Measurements from ENCODE around the gene POLE.

The POLE gene, protein sequence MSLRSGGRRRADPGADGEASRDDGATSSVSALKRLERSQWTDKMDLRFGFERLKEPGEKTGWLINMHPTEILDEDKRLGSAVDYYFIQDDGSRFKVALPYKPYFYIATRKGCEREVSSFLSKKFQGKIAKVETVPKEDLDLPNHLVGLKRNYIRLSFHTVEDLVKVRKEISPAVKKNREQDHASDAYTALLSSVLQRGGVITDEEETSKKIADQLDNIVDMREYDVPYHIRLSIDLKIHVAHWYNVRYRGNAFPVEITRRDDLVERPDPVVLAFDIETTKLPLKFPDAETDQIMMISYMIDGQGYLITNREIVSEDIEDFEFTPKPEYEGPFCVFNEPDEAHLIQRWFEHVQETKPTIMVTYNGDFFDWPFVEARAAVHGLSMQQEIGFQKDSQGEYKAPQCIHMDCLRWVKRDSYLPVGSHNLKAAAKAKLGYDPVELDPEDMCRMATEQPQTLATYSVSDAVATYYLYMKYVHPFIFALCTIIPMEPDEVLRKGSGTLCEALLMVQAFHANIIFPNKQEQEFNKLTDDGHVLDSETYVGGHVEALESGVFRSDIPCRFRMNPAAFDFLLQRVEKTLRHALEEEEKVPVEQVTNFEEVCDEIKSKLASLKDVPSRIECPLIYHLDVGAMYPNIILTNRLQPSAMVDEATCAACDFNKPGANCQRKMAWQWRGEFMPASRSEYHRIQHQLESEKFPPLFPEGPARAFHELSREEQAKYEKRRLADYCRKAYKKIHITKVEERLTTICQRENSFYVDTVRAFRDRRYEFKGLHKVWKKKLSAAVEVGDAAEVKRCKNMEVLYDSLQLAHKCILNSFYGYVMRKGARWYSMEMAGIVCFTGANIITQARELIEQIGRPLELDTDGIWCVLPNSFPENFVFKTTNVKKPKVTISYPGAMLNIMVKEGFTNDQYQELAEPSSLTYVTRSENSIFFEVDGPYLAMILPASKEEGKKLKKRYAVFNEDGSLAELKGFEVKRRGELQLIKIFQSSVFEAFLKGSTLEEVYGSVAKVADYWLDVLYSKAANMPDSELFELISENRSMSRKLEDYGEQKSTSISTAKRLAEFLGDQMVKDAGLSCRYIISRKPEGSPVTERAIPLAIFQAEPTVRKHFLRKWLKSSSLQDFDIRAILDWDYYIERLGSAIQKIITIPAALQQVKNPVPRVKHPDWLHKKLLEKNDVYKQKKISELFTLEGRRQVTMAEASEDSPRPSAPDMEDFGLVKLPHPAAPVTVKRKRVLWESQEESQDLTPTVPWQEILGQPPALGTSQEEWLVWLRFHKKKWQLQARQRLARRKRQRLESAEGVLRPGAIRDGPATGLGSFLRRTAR (N-terminal part only)

DNA sequence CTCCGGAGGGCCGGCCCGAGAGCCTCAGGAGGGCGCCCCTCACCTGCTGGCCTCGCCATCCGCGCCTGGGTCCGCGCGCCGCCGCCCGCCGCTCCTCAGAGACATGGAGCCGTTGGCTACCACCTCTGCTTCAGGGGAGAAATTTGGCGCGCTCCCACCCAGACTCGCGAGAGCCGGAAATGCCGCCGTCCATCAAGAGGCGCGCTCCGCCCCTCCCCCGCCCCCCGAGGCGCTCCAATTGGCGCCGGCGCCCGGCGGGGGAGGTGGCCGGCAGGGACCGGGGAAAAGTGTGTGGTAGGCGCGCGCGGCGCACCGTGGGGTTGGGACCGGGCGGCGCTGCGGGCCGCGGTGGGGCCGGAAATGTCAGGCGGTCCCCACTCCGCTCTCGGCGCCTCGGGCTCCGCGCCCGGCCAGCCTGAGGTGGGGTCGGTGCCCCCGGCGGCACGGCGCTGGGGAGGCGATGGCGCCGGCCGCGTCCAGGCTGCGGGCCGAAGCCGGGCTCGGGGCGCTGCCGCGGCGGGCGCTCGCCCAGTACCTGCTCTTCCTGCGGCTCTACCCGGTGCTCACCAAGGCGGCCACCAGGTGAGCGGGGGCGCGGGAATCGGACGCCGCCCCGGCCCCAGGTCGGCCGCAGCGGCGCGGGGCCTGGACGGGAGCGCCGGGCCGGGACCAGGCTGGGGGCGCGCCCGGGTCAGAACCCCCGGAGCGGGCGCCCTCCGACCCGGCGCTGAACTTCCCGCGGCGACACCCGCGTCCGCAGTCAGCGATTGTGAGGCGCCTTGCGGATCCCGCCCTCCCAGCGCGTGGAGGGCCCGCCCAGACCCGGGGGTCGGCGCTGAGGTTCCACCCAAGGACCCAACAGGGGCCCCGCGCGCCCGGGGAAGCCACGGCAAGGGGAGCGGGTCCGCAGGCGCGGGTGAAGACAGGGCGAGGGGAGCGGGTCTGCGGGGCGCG is at the start of gene POLE, which contains the start of gene PXMP2:
Gene POLE, minus strand, starts transcription at position 132 of the 954 bp plus-strand sequence. Its CDS starts 27 bp downstream, at position 105.
Gene PXMP2, plus strand, starts transcription at position 377 of the 954 bp plus-strand sequence. Its CDS starts 84 bp downstream, at position 461.
- H3K79me2 ChIP-seq (ENCODE audit: insufficient read depth, low read length), result peaks cover 52% of the 10 kb centered on the region

GRCh38 chr12:132736913-132737312 is 49.8 kb upstream of the POLE start:
- no peaks in the 10 kb centered on the region for H3K27me3 ChIP-seq (ENCODE audit: insufficient read depth, low read length, poor library complexity, severe bottlenecking)
- no peaks in the 10 kb centered on the region for H3F3A ChIP-seq (ENCODE audit: low read depth)
- H3K9ac ChIP-seq (ENCODE audit: low read depth, low read length, poor library complexity, severe bottlenecking), result no peak overlapping the region
- peaks cover 3% of the 10 kb centered on the region; the same call in 1 of the 2 replicates for H3K79me2 ChIP-seq (ENCODE audit: insufficient read depth, low read length)
- no peaks in the 10 kb centered on the region for H3K9me2 ChIP-seq (replicated peaks; ENCODE audit: low read depth, low read length)
- H4K20me1 ChIP-seq (ENCODE audit: insufficient read depth, low read length, poor library complexity, severe bottlenecking), result no peaks in the 10 kb centered on the region
- H3K4me3 ChIP-seq (ENCODE audit: low read length, poor library complexity, severe bottlenecking), result no peak overlapping the region
- H3K9me3 ChIP-seq (ENCODE audit: insufficient read depth, low read depth, low read length), result no peaks in the 10 kb centered on the region
- H3K36me3 ChIP-seq (ENCODE audit: insufficient read depth, low read length), result peaks cover 93% of the 10 kb centered on the region; the same call in 1 of the 2 replicates
- TF ChIP-seq EZH2phosphoT487 (IDR thresholded peaks at IDR 0.05; ENCODE audit: borderline replicate concordance), result no peak
- TF ChIP-seq, protein P1, sequence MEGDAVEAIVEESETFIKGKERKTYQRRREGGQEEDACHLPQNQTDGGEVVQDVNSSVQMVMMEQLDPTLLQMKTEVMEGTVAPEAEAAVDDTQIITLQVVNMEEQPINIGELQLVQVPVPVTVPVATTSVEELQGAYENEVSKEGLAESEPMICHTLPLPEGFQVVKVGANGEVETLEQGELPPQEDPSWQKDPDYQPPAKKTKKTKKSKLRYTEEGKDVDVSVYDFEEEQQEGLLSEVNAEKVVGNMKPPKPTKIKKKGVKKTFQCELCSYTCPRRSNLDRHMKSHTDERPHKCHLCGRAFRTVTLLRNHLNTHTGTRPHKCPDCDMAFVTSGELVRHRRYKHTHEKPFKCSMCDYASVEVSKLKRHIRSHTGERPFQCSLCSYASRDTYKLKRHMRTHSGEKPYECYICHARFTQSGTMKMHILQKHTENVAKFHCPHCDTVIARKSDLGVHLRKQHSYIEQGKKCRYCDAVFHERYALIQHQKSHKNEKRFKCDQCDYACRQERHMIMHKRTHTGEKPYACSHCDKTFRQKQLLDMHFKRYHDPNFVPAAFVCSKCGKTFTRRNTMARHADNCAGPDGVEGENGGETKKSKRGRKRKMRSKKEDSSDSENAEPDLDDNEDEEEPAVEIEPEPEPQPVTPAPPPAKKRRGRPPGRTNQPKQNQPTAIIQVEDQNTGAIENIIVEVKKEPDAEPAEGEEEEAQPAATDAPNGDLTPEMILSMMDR (conservative IDR thresholded peaks at IDR 0.05; ENCODE audit: low read length), result no peak
- H2AFZ ChIP-seq (ENCODE audit: low read length), result no peak overlapping the region
- H3K4me2 ChIP-seq (ENCODE audit: low read depth, low read length, poor library complexity, severe bottlenecking), result no peak overlapping the region
- H3K4me1 ChIP-seq (ENCODE audit: insufficient read depth, low read length, poor library complexity, severe bottlenecking), result no peaks in the 10 kb centered on the region

More for the DNA sequence above, at the start of gene POLE, which contains the start of gene PXMP2:
- H3K9me2 ChIP-seq (replicated peaks; ENCODE audit: low read depth, low read length), result no peaks in the 10 kb centered on the region
- H2AFZ ChIP-seq (ENCODE audit: low read length), result peak within 1 kb of the TSS; percentile 60; the same call in 1 of the 2 replicates
- TF ChIP-seq EZH2phosphoT487 (IDR thresholded peaks at IDR 0.05; ENCODE audit: borderline replicate concordance), result no peak
- TF ChIP-seq, protein P1 (conservative IDR thresholded peaks at IDR 0.05; ENCODE audit: low read length), result no peak
- H3K4me3 ChIP-seq (ENCODE audit: low read length, poor library complexity, severe bottlenecking), result peak within 1 kb of the TSS; percentile 86
- no peaks in the 10 kb centered on the region for H3K36me3 ChIP-seq (ENCODE audit: insufficient read depth, low read length)
- H4K20me1 ChIP-seq (ENCODE audit: insufficient read depth, low read length, poor library complexity, severe bottlenecking), result peaks cover 37% of the 10 kb centered on the region
- peaks cover 12% of the 10 kb centered on the region for H3F3A ChIP-seq (ENCODE audit: low read depth)
- H3K4me1 ChIP-seq (ENCODE audit: insufficient read depth, low read length, poor library complexity, severe bottlenecking), result peaks cover 25% of the 10 kb centered on the region
- H3K27me3 ChIP-seq (ENCODE audit: insufficient read depth, low read length, poor library complexity, severe bottlenecking), result no peaks in the 10 kb centered on the region
- no peaks in the 10 kb centered on the region for H3K9me3 ChIP-seq (ENCODE audit: insufficient read depth, low read depth, low read length)
- H3K9ac ChIP-seq (ENCODE audit: low read depth, low read length, poor library complexity, severe bottlenecking), result peak within 1 kb of the TSS; percentile 89
- peak within 1 kb of the TSS; percentile 93 for H3K4me2 ChIP-seq (ENCODE audit: low read depth, low read length, poor library complexity, severe bottlenecking)
